MCF 10A (cell line): ENCODE results near the gene SHD. TPM values are rescaled to one million over a fixed set of nuclear protein-coding genes. Genes with fewer than 3 reads are reported as not detected.
A peak's percentile ranks its signal among the peaks of the same experiment; 100 is the strongest.

Experiments used
- BruUV-seq: library from RNA; stranded (reverse); fragments of 400-500 nt; replicated peaks from 2 replicates; lab custom pipeline; 2021; lab: Mats Ljungman, UMichigan
- CTCF ChIA-PET: fragments of 300-600 bp; sonication (Branson Sonifier 250); formaldehyde crosslinking; extraction: SDS; loops from one replicate; lab custom pipeline; 2021; ENCODE audit warnings: antibody characterized with exemption, inconsistent platforms; lab: Yijun Ruan, JAX
- POLR2A ChIA-PET: fragments of 300-600, 350-650 bp; sonication (Branson Sonifier 250); formaldehyde crosslinking; extraction: SDS; loops from one replicate; lab custom pipeline; 2020; ENCODE audit warnings: antibody characterized with exemption, inconsistent platforms; lab: Yijun Ruan, JAX
- DNase-seq: peaks from one replicate; pipeline ENCODE4 v3.0.0-alpha.2; 2018; ENCODE audit not compliant: unreplicated experiment
- H3K27ac Mint-ChIP-seq: one replicate; pipeline ENCODE4 v1.8.0; 2022; ENCODE audit warnings: mild to moderate bottlenecking, low read depth, mixed read lengths; ENCODE audit not compliant: unreplicated experiment
- H3K27me3 Mint-ChIP-seq: one replicate; pipeline ENCODE4 v1.8.0; 2022; ENCODE audit warnings: mixed read lengths; ENCODE audit not compliant: insufficient read depth, unreplicated experiment
- H3K36me3 Mint-ChIP-seq: one replicate; pipeline ENCODE4 v1.8.0; 2022; ENCODE audit warnings: mild to moderate bottlenecking, moderate library complexity, mixed read lengths; ENCODE audit not compliant: insufficient read depth, unreplicated experiment
- H3K4me1 Mint-ChIP-seq: one replicate; pipeline ENCODE4 v1.8.0; 2022; ENCODE audit warnings: mixed read lengths; ENCODE audit not compliant: insufficient read depth, unreplicated experiment
- H3K4me3 Mint-ChIP-seq: one replicate; pipeline ENCODE4 v1.8.0; 2022; ENCODE audit warnings: mild to moderate bottlenecking, moderate library complexity, mixed read lengths; ENCODE audit not compliant: unreplicated experiment
- H3K9me3 Mint-ChIP-seq: one replicate; pipeline ENCODE4 v1.8.0; 2022; ENCODE audit warnings: mixed read lengths; ENCODE audit not compliant: unreplicated experiment
- CTCF ChIP-seq: fragments of 200-600 bp; IDR thresholded peaks from one replicate; pipeline ENCODE4 v1.8.0; 2022; ENCODE audit warnings: antibody characterized with exemption, mild to moderate bottlenecking; ENCODE audit not compliant: unreplicated experiment
- intact Hi-C: fragments of 100-400 bp; cut with micrococcal nuclease; formaldehyde crosslinking; loops from 2 replicates; pipeline ENCODE4 v1.14.1; 2022
- total RNA-seq: library from RNA; stranded (reverse); gene quantifications from 2 replicates; pipeline ENCODE4 v1.2.3, GENCODE V29; 2022

Gene SHD
- total RNA-seq, 1 experiment from 2014 or later: not detected

GRCh38 chr19:4329858-4330257 lies 50.8 kb downstream of the SHD start:
- no peaks in the 10 kb centered on the region for H3K4me1 Mint-ChIP-seq
- POLR2A ChIA-PET: no interaction called here
- H3K4me3 Mint-ChIP-seq: no peak overlapping the region
- DNase-seq: no peak
- peaks cover 11% of the 10 kb centered on the region for H3K36me3 Mint-ChIP-seq
- BruUV-seq: no TSS peak
- intact Hi-C loops: no loop called here
- CTCF ChIA-PET: interaction anchor here (0.7 kb wide), 1 partner anchor 97 kb away, joined by 3 read pairs; no protein-coding TSS in a partner anchor
- no peak for TF ChIP-seq CTCF
- peaks cover 7% of the 10 kb centered on the region for H3K9me3 Mint-ChIP-seq
- no peaks in the 10 kb centered on the region for H3K27me3 Mint-ChIP-seq
- no peak overlapping the region for H3K27ac Mint-ChIP-seq

- BruUV-seq: no TSS peak
- intact Hi-C loops: no loop called here
- peaks cover 11% of the 10 kb centered on the region for H3K36me3 Mint-ChIP-seq
- no peak overlapping the region for H3K4me3 Mint-ChIP-seq
- no peak overlapping the region for H3K27ac Mint-ChIP-seq
- POLR2A ChIA-PET: no interaction called here
- CTCF ChIA-PET: no interaction called here
- no peaks in the 10 kb centered on the region for H3K27me3 Mint-ChIP-seq
- H3K9me3 Mint-ChIP-seq: peaks cover 15% of the 10 kb centered on the region
- no peak for DNase-seq
- H3K4me1 Mint-ChIP-seq: peaks cover 10% of the 10 kb centered on the region
- no peak for TF ChIP-seq CTCF
These were observed 56.0 kb downstream of the SHD start for GRCh38 chr19:4334929-4335570.

- Mint-ChIP-seq H3K27ac (peak overlapping the region; percentile 82), H3K9me3 (peaks cover 15% of the 10 kb centered on the region), H3K4me1 (peaks cover 10% of the 10 kb centered on the region), H3K27me3 (no peaks in the 10 kb centered on the region), H3K36me3 (peaks cover 15% of the 10 kb centered on the region), H3K4me3 (peak overlapping the region; percentile 82)
- intact Hi-C loops: no loop called here
- ChIA-PET POLR2A (interaction anchor here (0.5 to 1.5 kb wide), 14 partner anchors 18 to 369 kb away, joined by 3 to 6 read pairs (median 4); partner anchors contain the start of genes CHAF1A, PIAS4 and YJU2), CTCF (interaction anchor here (0.6 to 3.1 kb wide), 8 partner anchors 15 to 718 kb away, joined by 3 to 20 read pairs (median 4); partner anchors contain the start of gene SH3GL1)
- no peak for DNase-seq
- BruUV-seq: TSS peak; percentile 40
- TF ChIP-seq CTCF: no peak
These were observed 58.9 kb downstream of the SHD start for GRCh38 chr19:4337906-4338440.

- POLR2A ChIA-PET: interaction anchor here (0.5 to 1.5 kb wide), 14 partner anchors 19 to 403 kb away, joined by 3 to 6 read pairs (median 3); partner anchors contain the start of genes CHAF1A, PIAS4 and YJU2
- TF ChIP-seq CTCF: no peak
- Mint-ChIP-seq H3K4me1 (peaks cover 10% of the 10 kb centered on the region), H3K4me3 (peak within 1 kb of the TSS; percentile 82), H3K27ac (peak within 1 kb of the TSS; percentile 82), H3K36me3 (peaks cover 15% of the 10 kb centered on the region), H3K27me3 (no peaks in the 10 kb centered on the region), H3K9me3 (peaks cover 15% of the 10 kb centered on the region)
- no TSS peak for BruUV-seq
- intact Hi-C loops: no loop called here
- CTCF ChIA-PET: interaction anchor here (0.6 to 3.1 kb wide), 6 partner anchors 14 to 72 kb away, joined by 3 to 20 read pairs (median 3); no protein-coding TSS in a partner anchor
- DNase-seq: peak; percentile 52
These were observed 59.6 kb downstream of the SHD start, which contains the start of gene STAP2 for GRCh38 chr19:4338441-4339355. Gene STAP2, minus strand, starts transcription at chr19:4338827. Its CDS starts 74 bp downstream, at chr19:4338753.
